ENCODE data around the gene GFAP. TPM values are rescaled to one million over a fixed set of nuclear protein-coding genes. Genes with fewer than 3 reads are reported as not detected.

The GFAP gene
- total RNA-seq, 1 experiment from 2014 or later: 1.6 TPM

DNA sequence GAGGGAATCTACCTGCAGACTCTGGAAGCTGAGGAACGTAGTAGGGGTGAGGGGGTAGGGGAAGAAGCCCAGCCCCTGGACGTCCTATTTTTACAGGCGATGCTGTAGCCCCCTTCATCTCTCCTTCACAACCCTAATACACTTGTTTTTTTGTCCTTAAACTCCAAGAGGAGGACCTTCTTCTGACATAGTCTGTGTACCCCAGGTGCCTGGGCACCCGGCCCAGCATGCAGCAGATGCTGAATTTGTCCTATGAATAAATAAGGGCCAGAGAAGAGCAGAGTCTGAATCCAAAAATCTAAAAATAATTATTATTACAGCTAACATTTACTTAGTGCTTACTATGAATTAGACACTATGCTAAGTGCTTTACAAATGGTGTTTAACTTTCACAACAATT, 27.2 kb upstream of the GFAP start:
- ATAC-seq (no peak), DNase-seq (ENCODE audit: low spot score) (no peak)
- Mint-ChIP-seq H3K4me1 (peaks cover 21% of the 10 kb centered on the region), H3K4me3 (no peak overlapping the region), H3K27me3 (ENCODE audit: low read depth) (no peaks in the 10 kb centered on the region), H3K27ac (peak overlapping the region; percentile 56; the same call in 1 of the 2 replicates), H3K9me3 (no peaks in the 10 kb centered on the region), H3K36me3 (peaks cover 43% of the 10 kb centered on the region)
- ChIA-PET CTCF (interaction anchor here (1.2 to 1.4 kb wide), 2 partner anchors 22 to 78 kb away, joined by 3 to 5 read pairs; no protein-coding TSS in a partner anchor), POLR2A (no interaction called here)
- TF ChIP-seq, protein P1, sequence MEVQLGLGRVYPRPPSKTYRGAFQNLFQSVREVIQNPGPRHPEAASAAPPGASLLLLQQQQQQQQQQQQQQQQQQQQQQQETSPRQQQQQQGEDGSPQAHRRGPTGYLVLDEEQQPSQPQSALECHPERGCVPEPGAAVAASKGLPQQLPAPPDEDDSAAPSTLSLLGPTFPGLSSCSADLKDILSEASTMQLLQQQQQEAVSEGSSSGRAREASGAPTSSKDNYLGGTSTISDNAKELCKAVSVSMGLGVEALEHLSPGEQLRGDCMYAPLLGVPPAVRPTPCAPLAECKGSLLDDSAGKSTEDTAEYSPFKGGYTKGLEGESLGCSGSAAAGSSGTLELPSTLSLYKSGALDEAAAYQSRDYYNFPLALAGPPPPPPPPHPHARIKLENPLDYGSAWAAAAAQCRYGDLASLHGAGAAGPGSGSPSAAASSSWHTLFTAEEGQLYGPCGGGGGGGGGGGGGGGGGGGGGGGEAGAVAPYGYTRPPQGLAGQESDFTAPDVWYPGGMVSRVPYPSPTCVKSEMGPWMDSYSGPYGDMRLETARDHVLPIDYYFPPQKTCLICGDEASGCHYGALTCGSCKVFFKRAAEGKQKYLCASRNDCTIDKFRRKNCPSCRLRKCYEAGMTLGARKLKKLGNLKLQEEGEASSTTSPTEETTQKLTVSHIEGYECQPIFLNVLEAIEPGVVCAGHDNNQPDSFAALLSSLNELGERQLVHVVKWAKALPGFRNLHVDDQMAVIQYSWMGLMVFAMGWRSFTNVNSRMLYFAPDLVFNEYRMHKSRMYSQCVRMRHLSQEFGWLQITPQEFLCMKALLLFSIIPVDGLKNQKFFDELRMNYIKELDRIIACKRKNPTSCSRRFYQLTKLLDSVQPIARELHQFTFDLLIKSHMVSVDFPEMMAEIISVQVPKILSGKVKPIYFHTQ (CRISPR knock-in tag; IDR thresholded peaks at IDR 0.05): no peak
- TF ChIP-seq ZBTB43 (CRISPR knock-in tag; IDR thresholded peaks at IDR 0.05) (no peak), USF2 (CRISPR knock-in tag; IDR thresholded peaks at IDR 0.05) (no peak), E2F5 (CRISPR knock-in tag; IDR thresholded peaks at IDR 0.05) (no peak), ATF1 (CRISPR knock-in tag; IDR thresholded peaks at IDR 0.05) (no peak), IRF2 (CRISPR knock-in tag; IDR thresholded peaks at IDR 0.05; ENCODE audit: borderline replicate concordance, low read depth) (no peak), ZNF232 (CRISPR knock-in tag; IDR thresholded peaks at IDR 0.05) (no peak), USF1 (CRISPR knock-in tag; IDR thresholded peaks at IDR 0.05) (no peak), ZNF263 (CRISPR knock-in tag; IDR thresholded peaks at IDR 0.05; ENCODE audit: low read depth) (no peak)
- TF ChIP-seq, protein P2, sequence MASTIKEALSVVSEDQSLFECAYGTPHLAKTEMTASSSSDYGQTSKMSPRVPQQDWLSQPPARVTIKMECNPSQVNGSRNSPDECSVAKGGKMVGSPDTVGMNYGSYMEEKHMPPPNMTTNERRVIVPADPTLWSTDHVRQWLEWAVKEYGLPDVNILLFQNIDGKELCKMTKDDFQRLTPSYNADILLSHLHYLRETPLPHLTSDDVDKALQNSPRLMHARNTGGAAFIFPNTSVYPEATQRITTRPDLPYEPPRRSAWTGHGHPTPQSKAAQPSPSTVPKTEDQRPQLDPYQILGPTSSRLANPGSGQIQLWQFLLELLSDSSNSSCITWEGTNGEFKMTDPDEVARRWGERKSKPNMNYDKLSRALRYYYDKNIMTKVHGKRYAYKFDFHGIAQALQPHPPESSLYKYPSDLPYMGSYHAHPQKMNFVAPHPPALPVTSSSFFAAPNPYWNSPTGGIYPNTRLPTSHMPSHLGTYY (CRISPR knock-in tag; IDR thresholded peaks at IDR 0.05): no peak
- TF ChIP-seq, protein P3, sequence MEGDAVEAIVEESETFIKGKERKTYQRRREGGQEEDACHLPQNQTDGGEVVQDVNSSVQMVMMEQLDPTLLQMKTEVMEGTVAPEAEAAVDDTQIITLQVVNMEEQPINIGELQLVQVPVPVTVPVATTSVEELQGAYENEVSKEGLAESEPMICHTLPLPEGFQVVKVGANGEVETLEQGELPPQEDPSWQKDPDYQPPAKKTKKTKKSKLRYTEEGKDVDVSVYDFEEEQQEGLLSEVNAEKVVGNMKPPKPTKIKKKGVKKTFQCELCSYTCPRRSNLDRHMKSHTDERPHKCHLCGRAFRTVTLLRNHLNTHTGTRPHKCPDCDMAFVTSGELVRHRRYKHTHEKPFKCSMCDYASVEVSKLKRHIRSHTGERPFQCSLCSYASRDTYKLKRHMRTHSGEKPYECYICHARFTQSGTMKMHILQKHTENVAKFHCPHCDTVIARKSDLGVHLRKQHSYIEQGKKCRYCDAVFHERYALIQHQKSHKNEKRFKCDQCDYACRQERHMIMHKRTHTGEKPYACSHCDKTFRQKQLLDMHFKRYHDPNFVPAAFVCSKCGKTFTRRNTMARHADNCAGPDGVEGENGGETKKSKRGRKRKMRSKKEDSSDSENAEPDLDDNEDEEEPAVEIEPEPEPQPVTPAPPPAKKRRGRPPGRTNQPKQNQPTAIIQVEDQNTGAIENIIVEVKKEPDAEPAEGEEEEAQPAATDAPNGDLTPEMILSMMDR (IDR thresholded peaks at IDR 0.05): no peak
- TF ChIP-seq, protein P4, sequence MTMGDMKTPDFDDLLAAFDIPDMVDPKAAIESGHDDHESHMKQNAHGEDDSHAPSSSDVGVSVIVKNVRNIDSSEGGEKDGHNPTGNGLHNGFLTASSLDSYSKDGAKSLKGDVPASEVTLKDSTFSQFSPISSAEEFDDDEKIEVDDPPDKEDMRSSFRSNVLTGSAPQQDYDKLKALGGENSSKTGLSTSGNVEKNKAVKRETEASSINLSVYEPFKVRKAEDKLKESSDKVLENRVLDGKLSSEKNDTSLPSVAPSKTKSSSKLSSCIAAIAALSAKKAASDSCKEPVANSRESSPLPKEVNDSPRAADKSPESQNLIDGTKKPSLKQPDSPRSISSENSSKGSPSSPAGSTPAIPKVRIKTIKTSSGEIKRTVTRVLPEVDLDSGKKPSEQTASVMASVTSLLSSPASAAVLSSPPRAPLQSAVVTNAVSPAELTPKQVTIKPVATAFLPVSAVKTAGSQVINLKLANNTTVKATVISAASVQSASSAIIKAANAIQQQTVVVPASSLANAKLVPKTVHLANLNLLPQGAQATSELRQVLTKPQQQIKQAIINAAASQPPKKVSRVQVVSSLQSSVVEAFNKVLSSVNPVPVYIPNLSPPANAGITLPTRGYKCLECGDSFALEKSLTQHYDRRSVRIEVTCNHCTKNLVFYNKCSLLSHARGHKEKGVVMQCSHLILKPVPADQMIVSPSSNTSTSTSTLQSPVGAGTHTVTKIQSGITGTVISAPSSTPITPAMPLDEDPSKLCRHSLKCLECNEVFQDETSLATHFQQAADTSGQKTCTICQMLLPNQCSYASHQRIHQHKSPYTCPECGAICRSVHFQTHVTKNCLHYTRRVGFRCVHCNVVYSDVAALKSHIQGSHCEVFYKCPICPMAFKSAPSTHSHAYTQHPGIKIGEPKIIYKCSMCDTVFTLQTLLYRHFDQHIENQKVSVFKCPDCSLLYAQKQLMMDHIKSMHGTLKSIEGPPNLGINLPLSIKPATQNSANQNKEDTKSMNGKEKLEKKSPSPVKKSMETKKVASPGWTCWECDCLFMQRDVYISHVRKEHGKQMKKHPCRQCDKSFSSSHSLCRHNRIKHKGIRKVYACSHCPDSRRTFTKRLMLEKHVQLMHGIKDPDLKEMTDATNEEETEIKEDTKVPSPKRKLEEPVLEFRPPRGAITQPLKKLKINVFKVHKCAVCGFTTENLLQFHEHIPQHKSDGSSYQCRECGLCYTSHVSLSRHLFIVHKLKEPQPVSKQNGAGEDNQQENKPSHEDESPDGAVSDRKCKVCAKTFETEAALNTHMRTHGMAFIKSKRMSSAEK (CRISPR knock-in tag; IDR thresholded peaks at IDR 0.05; ENCODE audit: borderline replicate concordance): no peak
- TF ChIP-seq, protein P5, sequence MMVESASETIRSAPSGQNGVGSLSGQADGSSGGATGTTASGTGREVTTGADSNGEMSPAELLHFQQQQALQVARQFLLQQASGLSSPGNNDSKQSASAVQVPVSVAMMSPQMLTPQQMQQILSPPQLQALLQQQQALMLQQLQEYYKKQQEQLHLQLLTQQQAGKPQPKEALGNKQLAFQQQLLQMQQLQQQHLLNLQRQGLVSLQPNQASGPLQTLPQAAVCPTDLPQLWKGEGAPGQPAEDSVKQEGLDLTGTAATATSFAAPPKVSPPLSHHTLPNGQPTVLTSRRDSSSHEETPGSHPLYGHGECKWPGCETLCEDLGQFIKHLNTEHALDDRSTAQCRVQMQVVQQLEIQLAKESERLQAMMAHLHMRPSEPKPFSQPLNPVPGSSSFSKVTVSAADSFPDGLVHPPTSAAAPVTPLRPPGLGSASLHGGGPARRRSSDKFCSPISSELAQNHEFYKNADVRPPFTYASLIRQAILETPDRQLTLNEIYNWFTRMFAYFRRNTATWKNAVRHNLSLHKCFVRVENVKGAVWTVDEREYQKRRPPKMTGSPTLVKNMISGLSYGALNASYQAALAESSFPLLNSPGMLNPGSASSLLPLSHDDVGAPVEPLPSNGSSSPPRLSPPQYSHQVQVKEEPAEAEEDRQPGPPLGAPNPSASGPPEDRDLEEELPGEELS (CRISPR knock-in tag; IDR thresholded peaks at IDR 0.05): no peak
